Activated CD8-positive, alpha-beta memory T cell treated with anti-CD3 and anti-CD28 coated beads, Interleukin-2, amount 50 U/mL, for 48 hours (primary cell): ENCODE measurements around the gene CAMP.
"Not testable (repeated sequence)": the region's sequence is repeated elsewhere in the genome, so short reads cannot be mapped to it uniquely, and the experiment has no call there.

ENCODE experiments used
- DNase-seq: peaks from one replicate; pipeline ENCODE4 v3.0.0-alpha.2; 2020

The CAMP gene, protein sequence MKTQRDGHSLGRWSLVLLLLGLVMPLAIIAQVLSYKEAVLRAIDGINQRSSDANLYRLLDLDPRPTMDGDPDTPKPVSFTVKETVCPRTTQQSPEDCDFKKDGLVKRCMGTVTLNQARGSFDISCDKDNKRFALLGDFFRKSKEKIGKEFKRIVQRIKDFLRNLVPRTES

GRCh38 chr3:48222616-48223513 is at the start of gene CAMP:
Gene CAMP, plus strand, starts transcription at chr3:48223495. Its CDS starts 17 bp downstream, at chr3:48223512.
- no peak for DNase-seq

DNA sequence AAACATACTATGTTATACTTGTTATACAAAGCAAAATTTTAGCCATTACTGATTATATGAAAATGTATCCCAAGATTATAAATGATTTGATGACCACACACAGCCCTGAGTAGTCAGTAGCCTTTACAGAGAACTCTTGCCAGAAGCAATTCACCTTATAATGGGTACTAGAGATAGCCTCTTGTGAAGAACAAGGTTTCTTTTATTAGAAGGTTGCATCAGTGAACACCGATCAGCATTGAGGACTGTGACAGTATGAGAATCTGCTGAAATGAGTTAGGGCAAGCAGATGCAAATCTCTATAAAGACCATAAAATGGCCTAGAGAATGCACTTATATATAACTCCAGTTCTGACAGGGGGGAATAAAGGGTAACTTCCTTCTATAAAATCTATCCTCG is 45.2 kb upstream of the CAMP start:
- no peak for DNase-seq

DNA sequence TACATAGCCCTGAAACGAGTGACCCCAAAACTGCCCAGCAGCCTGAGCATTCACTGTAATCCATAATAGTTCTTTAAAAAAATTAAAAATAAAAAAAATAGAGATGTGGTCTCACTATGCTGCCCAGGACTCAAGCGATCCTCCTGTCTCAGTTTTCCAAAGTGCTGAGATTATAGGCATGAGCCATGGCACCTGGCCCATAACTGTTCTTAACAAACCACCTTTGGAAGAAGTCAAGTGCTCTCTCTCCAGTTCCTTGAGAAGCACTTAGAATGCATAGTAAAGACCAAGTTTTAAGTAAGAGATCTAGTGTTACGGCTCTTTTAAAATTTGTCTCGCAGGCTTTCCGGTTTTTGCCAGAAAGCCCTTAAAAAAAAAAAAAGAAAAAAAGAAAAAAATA is 43.3 kb upstream of the CAMP start:
- DNase-seq: no peak

GRCh38 chr3:48180531-48181253 is 42.6 kb upstream of the CAMP start:
- no peak for DNase-seq

DNA sequence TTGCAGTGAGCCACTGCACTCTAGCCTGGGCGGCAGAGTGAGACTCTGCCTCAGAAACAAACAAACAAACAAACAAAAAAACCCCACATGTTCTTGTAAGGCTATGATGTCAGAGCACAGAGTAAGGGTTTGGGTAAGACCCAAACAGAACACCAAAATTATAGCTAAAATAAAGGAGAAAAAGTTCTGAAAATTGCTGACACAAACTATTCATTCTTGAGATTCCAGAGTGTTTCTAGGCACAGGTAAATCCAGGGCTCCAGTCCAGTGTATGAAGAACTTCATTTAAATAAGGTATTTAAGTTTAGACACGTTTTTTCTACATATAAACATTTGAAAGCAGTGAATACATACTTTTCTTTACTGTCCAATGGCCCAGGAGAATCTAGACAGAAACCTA is 39.0 kb upstream of the CAMP start:
- no peak for DNase-seq

GRCh38 chr3:48185129-48185528 is 38.2 kb upstream of the CAMP start:
- no peak for DNase-seq

DNA sequence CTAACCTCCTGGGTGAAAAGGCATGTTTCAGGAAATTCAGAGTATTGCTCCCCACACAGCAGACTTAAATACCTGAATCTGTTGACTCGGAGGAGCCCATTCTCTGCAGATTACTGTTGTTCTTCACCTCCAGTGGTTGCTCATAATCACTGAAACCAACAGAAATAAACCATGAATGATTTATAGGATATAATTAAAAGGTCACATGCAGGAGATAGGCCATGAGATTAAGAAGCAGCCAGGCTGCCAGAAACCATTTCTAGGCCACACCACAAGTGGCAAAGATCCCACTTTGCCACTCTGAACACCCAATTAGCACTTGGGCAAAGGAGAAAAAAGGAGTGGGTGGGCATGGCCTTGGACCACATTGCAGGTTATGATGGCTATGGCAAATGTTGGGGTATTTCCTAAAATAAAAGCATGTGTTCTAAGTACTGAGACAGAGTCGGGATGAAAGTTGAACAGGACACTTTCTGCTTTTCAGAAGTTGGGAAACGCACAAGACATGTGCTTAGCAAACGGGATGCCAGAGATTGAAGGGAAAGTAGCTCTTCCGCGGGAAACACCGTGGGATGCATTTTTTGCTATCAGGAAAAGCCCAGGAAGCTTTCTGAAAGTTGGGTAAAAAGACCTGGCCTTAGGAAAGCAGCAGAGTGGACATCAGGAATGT is 36.5 kb upstream of the CAMP start:
- no peak for DNase-seq

- no peak for DNase-seq
Measured at GRCh38 chr3:48187301-48187578, 36.1 kb upstream of the CAMP start.

GRCh38 chr3:48187579-48188265 is 35.6 kb upstream of the CAMP start:
- peak; percentile 79 for DNase-seq

DNA sequence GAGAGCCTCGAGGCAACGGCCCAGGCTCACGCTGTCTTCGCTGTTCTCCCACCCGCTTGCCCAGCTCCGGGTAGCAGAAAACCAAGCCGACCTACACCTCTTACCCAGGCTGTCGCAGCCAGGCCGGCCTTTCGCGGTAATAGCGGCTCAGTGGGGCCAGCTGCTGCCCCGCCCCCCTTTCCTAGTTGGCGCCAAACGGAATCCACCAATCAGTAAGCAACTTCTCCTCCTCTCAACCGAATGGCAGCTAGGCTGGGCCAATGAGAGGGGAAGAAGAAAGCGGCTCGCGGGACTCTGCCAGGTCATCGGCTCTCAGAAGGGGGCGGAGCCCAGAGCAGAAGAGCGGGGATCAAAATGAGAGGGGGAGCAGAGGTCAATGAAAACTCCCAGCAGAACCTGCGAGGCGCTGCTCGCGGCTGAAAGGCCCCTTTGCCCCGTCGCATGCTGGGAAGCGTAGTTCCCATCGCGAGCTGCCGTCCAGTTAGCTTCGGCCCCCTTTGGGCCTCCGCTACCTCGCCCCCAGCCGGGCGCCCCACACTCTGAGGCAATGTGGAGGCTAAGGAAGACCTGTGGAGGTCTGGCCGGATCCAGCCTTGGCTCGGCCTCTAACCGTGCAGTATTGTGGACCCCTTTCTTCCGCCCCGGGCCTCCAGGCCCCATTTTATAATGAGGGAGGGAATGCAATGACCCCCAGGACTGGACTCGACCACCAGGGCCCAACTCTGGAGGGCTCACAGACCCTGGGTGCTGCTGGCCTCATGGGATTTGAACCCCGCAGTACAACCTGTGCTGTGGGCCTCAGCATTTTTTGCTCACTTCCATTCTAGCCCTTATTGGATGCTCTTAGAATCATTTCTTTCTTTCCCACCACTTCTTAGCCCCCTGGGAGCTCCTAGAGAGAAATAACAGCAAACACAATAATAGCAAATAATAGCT is 34.8 kb upstream of the CAMP start, which contains the start of gene CDC25A:
CDC25A (minus strand) TSS at position 152 of the 936 bp plus-strand sequence. CDS start 470 bp downstream, outside the sequence.
- peak; percentile 93 for DNase-seq

DNA sequence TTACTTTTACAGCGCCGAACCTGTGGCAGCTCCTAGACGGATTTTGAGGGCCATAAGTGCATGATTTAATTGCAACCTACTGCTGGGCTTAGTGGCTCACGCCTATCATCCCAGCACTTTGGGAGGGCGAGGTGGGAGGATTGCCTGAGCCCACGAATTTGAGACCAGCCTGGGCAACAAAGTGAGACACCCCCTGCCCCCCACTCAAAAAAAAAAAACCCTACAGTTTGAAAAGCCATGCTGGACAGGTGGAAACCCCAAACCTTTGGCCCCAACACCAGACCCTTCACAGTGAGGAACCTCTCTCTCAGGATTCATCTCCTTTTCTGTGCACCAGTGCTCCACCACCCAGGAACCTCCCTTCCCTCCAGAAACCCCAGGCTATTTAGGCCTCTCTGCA is 34.0 kb upstream of the CAMP start:
- DNase-seq: no peak

- no peak for DNase-seq
Measured at GRCh38 chr3:48190911-48191310, 32.4 kb upstream of the CAMP start.

DNA sequence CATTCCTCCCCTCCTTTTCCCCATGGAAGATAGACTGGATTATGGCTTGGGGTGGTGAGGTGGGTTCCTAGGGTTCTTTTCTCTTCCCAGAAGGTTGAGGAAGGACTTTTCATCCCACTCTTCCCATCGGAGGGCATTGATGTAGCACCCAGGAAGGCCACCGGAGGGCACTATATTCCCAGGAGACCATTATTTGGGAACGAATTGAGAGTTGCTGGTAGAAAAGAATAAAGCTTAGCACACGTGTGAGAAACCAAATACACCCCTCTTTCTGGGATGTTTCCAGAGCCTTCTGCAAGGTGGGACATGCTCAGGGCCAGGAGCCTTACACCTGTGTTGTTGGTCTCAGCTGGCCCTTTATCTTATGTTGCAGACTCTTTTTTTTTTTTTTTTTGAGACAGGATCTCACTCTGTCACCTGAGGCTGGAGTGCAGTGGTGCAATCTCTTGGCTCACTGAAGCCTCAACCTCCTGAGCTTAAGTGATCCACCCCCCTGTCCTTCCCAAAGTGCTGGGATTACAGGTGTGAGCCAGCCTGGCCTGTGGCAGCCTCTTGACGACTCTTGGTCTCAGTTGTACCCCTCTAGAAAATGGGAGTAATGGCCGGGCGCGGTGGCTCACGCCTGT is 28.7 kb upstream of the CAMP start:
- no peak for DNase-seq

- DNase-seq: no peak
Measured at GRCh38 chr3:48196611-48197010, 26.7 kb upstream of the CAMP start.

DNA sequence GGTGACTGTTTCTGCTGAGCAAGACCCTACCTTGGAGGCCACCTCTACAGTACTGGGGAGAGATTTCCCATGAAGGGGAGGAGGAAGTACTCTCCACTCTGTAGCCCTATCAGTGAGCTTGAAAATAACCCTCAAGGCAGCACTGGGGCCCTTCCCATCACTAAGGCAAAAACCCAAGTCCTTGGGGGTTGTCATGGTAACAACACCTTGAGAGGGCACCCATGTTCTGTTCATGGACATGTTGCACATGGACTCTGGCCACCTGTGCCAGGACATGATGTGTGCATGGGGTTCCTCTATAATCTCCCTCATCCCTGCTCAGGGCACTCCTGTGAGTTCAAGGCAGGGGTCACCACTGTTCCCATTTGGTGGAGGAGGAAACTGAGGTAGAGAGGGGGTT is 24.2 kb upstream of the CAMP start:
- no peak for DNase-seq

GRCh38 chr3:48202632-48203031 is 20.7 kb upstream of the CAMP start:
- no peak for DNase-seq

DNA sequence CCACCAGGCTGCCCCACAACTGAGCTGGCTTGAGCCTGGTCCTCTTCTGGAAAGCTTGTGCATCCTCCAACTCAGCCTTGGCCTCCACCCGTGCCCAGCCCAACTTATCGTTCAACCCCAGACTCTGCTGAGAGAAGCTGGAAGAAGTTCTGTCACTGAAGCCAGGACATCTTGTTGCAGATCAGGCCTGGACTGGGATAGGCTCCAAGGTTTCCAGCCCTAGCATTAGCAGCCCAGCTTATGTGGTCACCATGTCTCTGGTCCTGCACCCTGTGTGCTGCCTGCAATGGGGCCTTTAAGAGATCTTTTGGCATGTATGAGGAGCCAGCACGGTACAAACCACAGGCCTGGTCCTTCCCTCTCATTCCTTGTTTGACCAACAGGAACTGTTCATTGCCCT is 15.2 kb upstream of the CAMP start:
- no peak for DNase-seq

GRCh38 chr3:48209445-48209844 is 13.8 kb upstream of the CAMP start:
- DNase-seq: no peak

GRCh38 chr3:48210534-48210933 is 12.8 kb upstream of the CAMP start:
- not testable (repeated sequence) for DNase-seq

- DNase-seq: not testable (repeated sequence)
Measured at GRCh38 chr3:48211776-48212175, 11.5 kb upstream of the CAMP start.

- no peak for DNase-seq
Measured at GRCh38 chr3:48214225-48214624, 9.1 kb upstream of the CAMP start.
